Measurements from ENCODE around the gene GPSM1. TPM values are rescaled to one million over a fixed set of nuclear protein-coding genes. Genes with fewer than 3 reads are reported as not detected.
A peak's percentile ranks its signal among the peaks of the same experiment; 100 is the strongest.

GPSM1 gene, protein sequence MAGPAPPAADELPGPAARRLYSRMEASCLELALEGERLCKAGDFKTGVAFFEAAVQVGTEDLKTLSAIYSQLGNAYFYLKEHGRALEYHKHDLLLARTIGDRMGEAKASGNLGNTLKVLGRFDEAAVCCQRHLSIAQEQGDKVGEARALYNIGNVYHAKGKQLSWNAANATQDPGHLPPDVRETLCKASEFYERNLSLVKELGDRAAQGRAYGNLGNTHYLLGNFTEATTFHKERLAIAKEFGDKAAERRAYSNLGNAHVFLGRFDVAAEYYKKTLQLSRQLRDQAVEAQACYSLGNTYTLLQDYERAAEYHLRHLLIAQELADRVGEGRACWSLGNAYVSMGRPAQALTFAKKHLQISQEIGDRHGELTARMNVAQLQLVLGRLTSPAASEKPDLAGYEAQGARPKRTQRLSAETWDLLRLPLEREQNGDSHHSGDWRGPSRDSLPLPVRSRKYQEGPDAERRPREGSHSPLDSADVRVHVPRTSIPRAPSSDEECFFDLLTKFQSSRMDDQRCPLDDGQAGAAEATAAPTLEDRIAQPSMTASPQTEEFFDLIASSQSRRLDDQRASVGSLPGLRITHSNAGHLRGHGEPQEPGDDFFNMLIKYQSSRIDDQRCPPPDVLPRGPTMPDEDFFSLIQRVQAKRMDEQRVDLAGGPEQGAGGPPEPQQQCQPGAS
- 1 to 10 TPM; 9.0 TPM for total RNA-seq

DNA sequence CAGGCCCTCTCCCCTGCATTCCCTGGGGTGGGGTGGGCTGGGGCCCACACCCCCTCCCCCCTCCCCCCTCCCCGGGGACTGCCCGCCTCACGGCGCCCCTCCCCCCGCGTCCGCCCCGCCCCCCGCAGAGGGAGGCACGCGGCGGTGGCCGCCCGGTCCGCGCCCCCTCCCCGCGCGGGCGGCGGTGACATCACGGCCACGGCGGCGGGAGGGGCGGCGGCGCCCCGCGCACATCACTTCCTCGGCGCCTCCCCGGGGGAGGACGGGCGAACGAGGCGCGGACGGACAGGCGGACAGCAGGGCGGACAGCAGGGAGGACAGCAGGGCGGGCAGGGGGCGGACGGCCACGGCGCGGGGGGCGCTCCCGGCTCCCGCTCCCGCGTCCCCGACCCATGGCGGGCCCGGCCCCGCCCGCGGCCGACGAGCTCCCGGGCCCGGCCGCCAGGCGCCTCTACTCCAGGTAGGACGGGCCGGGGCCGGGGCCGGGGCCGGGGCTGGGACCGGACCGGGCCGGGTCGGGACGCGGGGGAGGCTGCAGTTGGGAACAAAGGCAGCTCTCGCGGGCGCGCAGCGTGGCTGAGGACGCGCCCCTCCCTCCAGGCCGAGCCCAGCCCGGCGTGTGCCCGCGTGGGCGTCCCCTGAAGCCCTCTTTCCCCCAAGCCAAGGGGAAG, at the start of gene GPSM1:
GPSM1 (plus strand) TSS at position 236 of the 671 bp plus-strand sequence; CDS start at position 393, 157 bp downstream.
- peaks cover 8% of the 10 kb centered on the region for H3K4me1 Mint-ChIP-seq (ENCODE audit: low read depth)
- H3K27me3 Mint-ChIP-seq (ENCODE audit: low read depth), result no peaks in the 10 kb centered on the region
- DNase-seq, result peak; percentile 42
- no peaks in the 10 kb centered on the region for H3K36me3 Mint-ChIP-seq (ENCODE audit: low read depth)
- H3K4me3 Mint-ChIP-seq, result peak within 1 kb of the TSS; percentile 69
- H3K9me3 Mint-ChIP-seq, result no peaks in the 10 kb centered on the region
- intact Hi-C loops (cut with micrococcal nuclease), result no loop called here
- CTCF ChIA-PET, result interaction anchor here (1.4 kb wide), 1 partner anchor 14 kb away, joined by 4 read pairs; no protein-coding TSS in a partner anchor
- H3K27ac Mint-ChIP-seq, result no peak within 1 kb of the TSS

DNA sequence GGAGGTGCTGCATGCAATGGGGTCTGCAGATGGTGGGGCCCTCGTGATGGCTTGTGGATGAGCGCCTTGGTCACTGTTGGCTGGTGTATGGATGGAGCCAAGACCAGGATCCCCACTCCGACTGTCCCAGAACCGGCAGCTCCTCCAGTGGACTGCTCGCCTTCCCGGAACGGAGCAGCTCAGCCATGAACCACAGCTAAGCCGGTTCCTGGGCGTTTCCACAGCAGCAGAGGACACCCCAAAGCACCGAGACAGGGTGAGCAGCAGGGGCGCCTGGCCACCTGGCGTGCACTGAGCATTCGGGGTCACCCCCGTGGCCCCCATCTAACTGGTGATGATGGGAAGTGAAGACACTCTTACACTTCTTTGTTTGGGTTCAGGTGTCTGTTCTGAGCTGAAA, 49.6 kb upstream of the GPSM1 start:
- intact Hi-C loops (cut with micrococcal nuclease), result no loop called here
- Mint-ChIP-seq H3K27me3 (ENCODE audit: low read depth) (peaks cover 3% of the 10 kb centered on the region), H3K27ac (no peak overlapping the region), H3K4me3 (no peak overlapping the region), H3K9me3 (no peaks in the 10 kb centered on the region), H3K4me1 (ENCODE audit: low read depth) (peaks cover 2% of the 10 kb centered on the region), H3K36me3 (ENCODE audit: low read depth) (no peaks in the 10 kb centered on the region)
- DNase-seq, result no peak
- CTCF ChIA-PET, result interaction anchor here (0.6 to 2.5 kb wide), 3 partner anchors 10 to 572 kb away, joined by 3 to 12 read pairs (median 4); no protein-coding TSS in a partner anchor

DNA sequence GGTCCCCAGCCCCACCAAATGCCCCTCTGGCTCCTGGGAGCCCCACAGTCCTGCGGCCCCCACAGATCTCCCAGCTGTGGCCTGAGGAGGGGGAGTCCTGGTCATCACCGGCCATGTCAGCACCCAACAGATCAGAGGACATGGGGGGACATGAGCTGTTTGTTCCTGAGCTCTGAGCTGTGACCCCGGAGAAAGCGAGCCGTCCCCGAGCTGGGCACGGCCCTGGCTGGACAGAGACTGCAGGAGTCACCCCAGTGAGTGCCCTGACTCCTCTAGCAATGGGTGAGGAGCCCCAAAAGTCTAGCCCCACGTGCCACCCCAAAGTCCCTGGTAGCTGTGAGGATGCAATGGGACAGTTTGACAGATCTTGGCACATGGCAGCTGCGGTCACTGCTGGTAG, 49.1 kb upstream of the GPSM1 start:
- H3K27ac Mint-ChIP-seq, result no peak overlapping the region
- no peak overlapping the region for H3K4me3 Mint-ChIP-seq
- no peaks in the 10 kb centered on the region for H3K9me3 Mint-ChIP-seq
- intact Hi-C loops (cut with micrococcal nuclease), result no loop called here
- peaks cover 2% of the 10 kb centered on the region for H3K4me1 Mint-ChIP-seq (ENCODE audit: low read depth)
- CTCF ChIA-PET, result interaction anchor here (0.6 to 2.5 kb wide), 2 partner anchors 10 to 343 kb away, joined by 4 to 12 read pairs; no protein-coding TSS in a partner anchor
- peaks cover 3% of the 10 kb centered on the region for H3K27me3 Mint-ChIP-seq (ENCODE audit: low read depth)
- no peak for DNase-seq
- no peaks in the 10 kb centered on the region for H3K36me3 Mint-ChIP-seq (ENCODE audit: low read depth)

DNA sequence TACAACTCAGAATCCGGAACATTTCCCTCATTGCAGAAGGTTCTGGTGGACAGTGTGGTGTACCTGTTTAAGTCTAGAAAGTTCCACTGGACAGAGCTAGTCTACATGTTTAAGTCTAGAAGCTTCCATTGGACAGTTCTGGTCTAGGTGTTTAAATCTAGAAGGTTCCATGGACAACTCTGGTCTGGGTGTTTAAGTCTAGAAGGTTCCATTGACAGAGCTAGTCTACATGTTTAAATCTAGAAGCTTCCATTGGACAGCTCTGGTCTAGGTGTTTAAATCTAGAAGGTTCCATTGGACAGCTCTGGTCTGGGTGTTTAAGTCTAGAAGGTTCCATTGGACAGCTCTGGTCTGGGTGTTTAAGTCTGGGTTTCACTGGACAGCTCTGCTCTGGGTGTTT, 48.4 kb upstream of the GPSM1 start:
- no peaks in the 10 kb centered on the region for H3K36me3 Mint-ChIP-seq (ENCODE audit: low read depth)
- peaks cover 6% of the 10 kb centered on the region for H3K4me1 Mint-ChIP-seq (ENCODE audit: low read depth)
- CTCF ChIA-PET, result interaction anchor here (0.6 to 2.5 kb wide), 2 partner anchors 11 to 52 kb away, joined by 3 to 12 read pairs; no protein-coding TSS in a partner anchor
- intact Hi-C loops (cut with micrococcal nuclease), result no loop called here
- H3K4me3 Mint-ChIP-seq, result no peak overlapping the region
- no peak for DNase-seq
- H3K27me3 Mint-ChIP-seq (ENCODE audit: low read depth), result peaks cover 6% of the 10 kb centered on the region
- no peaks in the 10 kb centered on the region for H3K9me3 Mint-ChIP-seq
- no peak overlapping the region for H3K27ac Mint-ChIP-seq

DNA sequence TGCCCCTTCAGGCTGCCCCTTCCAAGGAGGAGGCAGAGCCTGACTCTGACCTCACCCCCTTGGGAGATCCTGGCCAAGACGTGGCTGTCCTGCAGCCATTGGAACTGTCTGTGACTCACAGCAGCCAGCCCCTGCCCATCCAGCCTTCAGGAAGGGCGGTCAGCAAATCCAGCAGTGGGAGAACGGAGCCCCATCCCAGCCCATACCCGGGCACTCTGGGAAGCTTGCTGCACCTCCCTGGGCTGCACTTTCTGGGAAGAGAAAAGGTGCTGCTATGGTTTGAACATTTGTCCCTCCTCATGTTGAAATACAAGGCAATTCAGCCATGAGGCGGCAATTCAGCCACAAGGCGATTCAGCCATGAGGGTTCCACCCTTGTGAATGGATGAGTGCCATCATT, 47.9 kb upstream of the GPSM1 start:
- Mint-ChIP-seq H3K36me3 (ENCODE audit: low read depth) (no peaks in the 10 kb centered on the region), H3K9me3 (no peaks in the 10 kb centered on the region), H3K4me1 (ENCODE audit: low read depth) (peaks cover 6% of the 10 kb centered on the region), H3K27ac (no peak overlapping the region), H3K4me3 (no peak overlapping the region), H3K27me3 (ENCODE audit: low read depth) (peaks cover 6% of the 10 kb centered on the region)
- intact Hi-C loops (cut with micrococcal nuclease), result no loop called here
- no peak for DNase-seq
- CTCF ChIA-PET, result interaction anchor here (0.6 to 2.5 kb wide), 2 partner anchors 12 to 52 kb away, joined by 3 to 12 read pairs; no protein-coding TSS in a partner anchor

DNA sequence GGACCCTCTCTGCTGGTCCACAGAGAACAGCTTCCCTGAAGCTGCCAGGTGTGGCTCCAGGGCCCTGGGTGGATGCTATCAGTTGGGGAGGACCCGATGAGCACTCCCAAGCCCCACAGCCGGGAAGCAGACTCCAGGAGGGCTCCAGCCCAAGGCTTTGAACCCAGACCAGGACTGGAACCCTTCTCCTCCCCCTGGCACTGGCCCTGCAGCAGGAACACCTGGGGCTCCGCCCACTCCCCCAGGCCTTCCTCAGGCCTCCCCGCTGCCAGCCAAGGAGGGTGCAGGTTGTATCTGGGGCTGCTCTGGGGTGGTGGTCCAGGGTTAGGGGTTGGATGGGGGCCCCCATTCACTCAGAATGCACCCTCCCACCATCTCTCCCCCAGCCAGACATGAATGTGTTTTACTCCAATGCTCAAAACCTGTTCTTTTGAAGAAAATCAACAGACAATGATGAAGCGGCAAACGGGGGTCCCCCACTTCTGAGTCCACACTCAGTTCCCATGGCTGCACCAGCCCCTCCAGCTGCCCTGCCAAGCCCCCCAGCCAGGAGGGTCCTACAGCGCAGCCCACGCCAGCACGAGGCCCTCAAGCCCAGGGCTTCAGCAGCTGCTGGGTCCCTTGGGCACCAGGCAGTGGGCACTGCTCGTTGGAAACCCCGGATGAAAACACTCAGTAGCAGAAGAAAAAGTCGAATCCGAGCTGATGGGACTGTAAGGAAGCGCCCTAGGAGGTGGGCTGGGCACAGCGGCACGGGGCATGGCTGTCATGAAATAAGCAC, 46.6 kb upstream of the GPSM1 start:
- no peaks in the 10 kb centered on the region for H3K36me3 Mint-ChIP-seq (ENCODE audit: low read depth)
- H3K4me3 Mint-ChIP-seq, result no peak overlapping the region
- H3K27ac Mint-ChIP-seq, result no peak overlapping the region
- CTCF ChIA-PET, result interaction anchor here (1.2 kb wide), 1 partner anchor 313 kb away, joined by 3 read pairs; no protein-coding TSS in a partner anchor
- no peak for DNase-seq
- peaks cover 3% of the 10 kb centered on the region for H3K27me3 Mint-ChIP-seq (ENCODE audit: low read depth)
- intact Hi-C loops (cut with micrococcal nuclease), result no loop called here
- H3K9me3 Mint-ChIP-seq, result no peaks in the 10 kb centered on the region
- peaks cover 6% of the 10 kb centered on the region for H3K4me1 Mint-ChIP-seq (ENCODE audit: low read depth)

- Mint-ChIP-seq H3K27me3 (ENCODE audit: low read depth) (peaks cover 3% of the 10 kb centered on the region), H3K4me1 (ENCODE audit: low read depth) (peaks cover 6% of the 10 kb centered on the region), H3K36me3 (ENCODE audit: low read depth) (no peaks in the 10 kb centered on the region), H3K27ac (no peak overlapping the region), H3K9me3 (no peaks in the 10 kb centered on the region), H3K4me3 (no peak overlapping the region)
- intact Hi-C loops (cut with micrococcal nuclease), result no loop called here
- DNase-seq, result no peak
- CTCF ChIA-PET, result interaction anchor here (0.6 to 1.2 kb wide), 2 partner anchors 314 to 1679 kb away, joined by 3 read pairs; no protein-coding TSS in a partner anchor
Measured at GRCh38 chr9:136281421-136282271, 45.7 kb upstream of the GPSM1 start.

DNA sequence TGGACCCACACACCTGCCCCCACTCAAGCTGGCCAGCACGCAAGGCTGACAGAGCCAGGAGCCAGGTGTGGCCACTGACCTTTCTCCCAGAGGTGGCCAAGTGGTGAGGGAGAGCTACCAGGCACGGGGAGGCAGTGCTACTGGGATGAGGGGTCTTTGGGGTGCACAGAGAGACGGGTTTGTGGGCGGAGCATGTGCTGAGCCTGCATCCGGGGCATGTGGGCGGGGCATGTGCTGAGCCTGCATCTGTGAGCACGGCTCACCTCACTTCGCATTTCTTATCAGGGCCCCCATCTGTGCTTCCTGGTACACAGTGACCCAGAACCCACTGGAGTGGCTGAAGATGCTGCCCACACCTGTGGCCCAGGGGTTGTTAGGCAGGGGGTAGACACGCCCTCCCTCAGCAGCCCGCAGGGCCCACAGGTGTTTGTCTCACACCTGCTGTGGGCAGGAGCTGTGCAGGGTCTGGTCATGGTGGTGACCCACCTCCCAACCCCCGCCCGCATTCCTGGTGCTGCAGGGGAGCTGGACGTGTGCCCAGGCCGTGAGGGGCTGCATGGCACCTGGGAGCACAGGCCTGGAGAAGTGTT, 45.0 kb upstream of the GPSM1 start:
- intact Hi-C loops (cut with micrococcal nuclease), result no loop called here
- no peaks in the 10 kb centered on the region for H3K36me3 Mint-ChIP-seq (ENCODE audit: low read depth)
- CTCF ChIA-PET, result interaction anchor here (0.8 to 1.2 kb wide), 2 partner anchors 82 to 315 kb away, joined by 3 read pairs; no protein-coding TSS in a partner anchor
- H3K27ac Mint-ChIP-seq, result no peak overlapping the region
- no peaks in the 10 kb centered on the region for H3K9me3 Mint-ChIP-seq
- H3K4me3 Mint-ChIP-seq, result no peak overlapping the region
- peaks cover 3% of the 10 kb centered on the region for H3K27me3 Mint-ChIP-seq (ENCODE audit: low read depth)
- DNase-seq, result no peak
- H3K4me1 Mint-ChIP-seq (ENCODE audit: low read depth), result peaks cover 6% of the 10 kb centered on the region

DNA sequence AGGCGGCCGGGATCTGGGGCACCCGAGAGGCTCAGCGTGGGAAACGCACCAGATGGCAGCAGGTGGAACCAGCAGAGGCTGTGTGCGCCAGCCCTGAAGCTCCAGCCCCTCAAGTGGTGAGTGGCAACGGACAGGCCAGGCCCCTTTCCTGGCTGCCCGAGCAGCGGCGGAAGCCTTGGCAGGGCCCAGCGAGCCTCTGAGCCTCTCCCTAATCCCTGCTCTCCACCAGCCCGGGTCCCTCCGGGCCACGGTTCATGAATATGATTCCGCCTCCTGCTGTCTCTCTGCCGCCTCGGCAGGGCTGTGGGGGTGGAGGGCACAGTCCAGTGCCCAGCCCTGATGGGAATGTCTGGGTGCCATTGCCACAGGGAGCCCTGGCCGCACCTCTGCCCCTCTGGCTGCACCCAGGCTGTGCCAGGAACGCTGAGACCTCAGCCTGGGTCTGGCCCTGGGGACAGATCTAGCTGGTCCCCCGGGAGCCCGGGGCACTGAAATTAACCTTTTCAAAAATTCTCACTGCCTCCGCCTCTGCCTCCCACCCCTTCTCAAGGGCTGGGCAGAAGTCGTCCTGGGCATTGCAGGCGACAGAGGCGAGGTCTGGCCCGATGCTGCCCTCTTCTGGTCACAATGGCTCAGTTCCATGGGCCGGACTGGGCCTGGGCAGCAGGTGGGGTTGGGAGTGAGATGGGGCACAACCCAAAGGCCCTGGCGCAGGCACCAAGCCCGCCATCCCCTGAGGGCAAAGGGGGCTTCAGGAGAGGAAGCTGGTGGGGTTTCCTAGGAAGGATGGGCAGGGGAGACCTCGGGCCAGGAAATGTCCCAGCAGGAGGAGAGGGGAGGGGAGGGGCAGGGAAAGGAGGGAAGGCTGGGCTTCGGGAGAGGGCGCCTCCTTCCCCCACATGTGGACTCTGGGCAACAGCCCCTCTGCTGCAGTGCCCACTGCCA, 43.8 kb upstream of the GPSM1 start:
- Mint-ChIP-seq H3K36me3 (ENCODE audit: low read depth) (no peaks in the 10 kb centered on the region), H3K27ac (no peak overlapping the region), H3K27me3 (ENCODE audit: low read depth) (peaks cover 3% of the 10 kb centered on the region), H3K4me3 (no peak overlapping the region), H3K4me1 (ENCODE audit: low read depth) (peaks cover 6% of the 10 kb centered on the region), H3K9me3 (no peaks in the 10 kb centered on the region)
- intact Hi-C loops (cut with micrococcal nuclease), result loop anchor here (1.0 kb wide), 2 partner anchors 113 to 151 kb away; no protein-coding TSS in a partner anchor
- CTCF ChIA-PET, result interaction anchor here (0.6 to 0.9 kb wide), 7 partner anchors 80 to 486 kb away, joined by 3 read pairs; no protein-coding TSS in a partner anchor
- peak; percentile 82 for DNase-seq

DNA sequence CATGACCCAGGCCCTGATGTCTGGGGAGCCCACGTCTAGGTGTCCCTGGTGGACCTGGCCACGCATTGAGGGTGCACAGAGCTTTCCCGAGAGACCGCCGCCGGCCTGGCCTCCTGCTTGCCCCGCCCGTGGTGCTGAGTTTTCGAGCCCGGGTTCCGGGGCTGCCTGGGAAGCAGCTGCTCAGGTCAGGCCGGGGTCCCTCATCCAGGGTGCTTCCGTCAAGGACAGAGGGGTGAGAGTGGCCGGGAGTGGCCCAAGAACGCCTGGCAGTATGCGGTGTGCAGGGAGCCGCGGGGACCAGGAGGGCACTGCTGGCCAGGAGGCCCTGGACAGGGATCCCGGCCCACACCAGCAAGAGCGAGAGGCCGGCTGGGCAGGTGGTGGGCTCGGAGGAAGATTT, 43.0 kb upstream of the GPSM1 start:
- intact Hi-C loops (cut with micrococcal nuclease), result no loop called here
- no peak for DNase-seq
- CTCF ChIA-PET, result interaction anchor here (0.6 to 0.9 kb wide), 3 partner anchors 163 to 411 kb away, joined by 3 read pairs; no protein-coding TSS in a partner anchor
- Mint-ChIP-seq H3K4me1 (ENCODE audit: low read depth) (peaks cover 6% of the 10 kb centered on the region), H3K27ac (no peak overlapping the region), H3K27me3 (ENCODE audit: low read depth) (peaks cover 3% of the 10 kb centered on the region), H3K4me3 (no peak overlapping the region), H3K36me3 (ENCODE audit: low read depth) (no peaks in the 10 kb centered on the region), H3K9me3 (no peaks in the 10 kb centered on the region)

Data from activated naive CD4-positive, alpha-beta T cell treated with anti-CD3 and anti-CD28 coated beads for 36 hours (primary cell).